ENCODE results near the gene EXOC3L1. TPM values are rescaled to one million over a fixed set of nuclear protein-coding genes. Genes with fewer than 3 reads are reported as not detected.

Gene EXOC3L1
- total RNA-seq, 4 donors from 2014 or later, result 0.95 to 3.8 (median 1.7) TPM

GRCh38 chr16:67236563-67237395, 46.8 kb upstream of the EXOC3L1 start:
- intact Hi-C loops (cut with DNase I; ENCODE audit: low total_unique reads), result no loop called here
- no peak overlapping the region for H3K4me3 ChIP-seq (ENCODE audit: low read depth, poor library complexity, severe bottlenecking)
- TF ChIP-seq CTCF (IDR thresholded peaks at IDR 0.05), result no peak
- no peak for TF ChIP-seq POLR2A (IDR thresholded peaks at IDR 0.05)
- WGBS, 2 donors, result 73 to 78% methylated on average over 49 to 50 of the region's 50 CpGs
- DNase-seq (ENCODE audit: low spot score in 2 of 2), result no peak

- no peak for TF ChIP-seq POLR2A (IDR thresholded peaks at IDR 0.05)
- intact Hi-C loops (cut with DNase I; ENCODE audit: low total_unique reads), result no loop called here
- no peak for DNase-seq (ENCODE audit: low spot score in 2 of 2)
- H3K4me3 ChIP-seq (ENCODE audit: low read depth, poor library complexity, severe bottlenecking), result no peak overlapping the region
- 69% methylated on average over 17 of the region's 17 CpGs for WGBS, 2 donors
Observed at GRCh38 chr16:67235816-67236562, 46.1 kb upstream of the EXOC3L1 start.

- TF ChIP-seq POLR2A (IDR thresholded peaks at IDR 0.05) (no peak), CTCF (IDR thresholded peaks at IDR 0.05) (no peak)
- WGBS, 2 donors, result 82 to 91% methylated on average over 10 of the region's 10 CpGs
- no peak for DNase-seq (ENCODE audit: low spot score in 2 of 2)
- no peak overlapping the region for H3K4me3 ChIP-seq (ENCODE audit: low read depth, poor library complexity, severe bottlenecking)
- intact Hi-C loops (cut with DNase I; ENCODE audit: low total_unique reads), result no loop called here
Observed at GRCh38 chr16:67234180-67234597, 44.3 kb upstream of the EXOC3L1 start.

GRCh38 chr16:67233596-67233995, 43.7 kb upstream of the EXOC3L1 start:
- TF ChIP-seq CTCF (IDR thresholded peaks at IDR 0.05) (no peak), POLR2A (IDR thresholded peaks at IDR 0.05) (no peak)
- no peak for DNase-seq (ENCODE audit: low spot score in 2 of 2)
- H3K4me3 ChIP-seq (ENCODE audit: low read depth, poor library complexity, severe bottlenecking), result no peak overlapping the region
- WGBS, 2 donors, result 67 to 72% methylated on average over 7 of the region's 7 CpGs
- intact Hi-C loops (cut with DNase I; ENCODE audit: low total_unique reads), result no loop called here

- intact Hi-C loops (cut with DNase I; ENCODE audit: low total_unique reads), result no loop called here
- 78 to 89% methylated on average over 10 to 12 of the region's 12 CpGs for WGBS, 2 donors
- H3K4me3 ChIP-seq (ENCODE audit: low read depth, poor library complexity, severe bottlenecking), result no peak overlapping the region
- TF ChIP-seq POLR2A (IDR thresholded peaks at IDR 0.05) (no peak), CTCF (IDR thresholded peaks at IDR 0.05) (no peak)
- DNase-seq (ENCODE audit: low spot score in 2 of 2), result no peak
Observed at GRCh38 chr16:67230809-67231660, 41.1 kb upstream of the EXOC3L1 start.
